HepG2 (cell line): Measurements from ENCODE around the gene PRDX6. TPM values are rescaled to one million over a fixed set of nuclear protein-coding genes. Genes with fewer than 3 reads are reported as not detected.

ENCODE experiments used
- ATAC-seq: fragments of 200-7000 bp; cut with Tn5 transposase; 3 replicates; pipeline ENCODE4 v1.9.1; 2020; ENCODE audit warnings: mild to moderate bottlenecking, moderate library complexity
- BruUV-seq: library from RNA; stranded (reverse); fragments of 400-500 nt; replicated peaks from 2 replicates; lab custom pipeline; 2021; lab: Mats Ljungman, UMichigan
- CTCF ChIA-PET: fragments of 300-600 bp; formaldehyde crosslinking; extraction: SDS; loops from one replicate; lab custom pipeline; 2021; ENCODE audit warnings: low total read pairs, inconsistent platforms, low intra/inter-chr PET ratio; lab: Yijun Ruan, JAX
- POLR2A ChIA-PET: fragments of 350-600 bp; sonication (Branson Sonifier 250); formaldehyde crosslinking; loops from one replicate; lab custom pipeline; 2020; ENCODE audit warnings: antibody characterized with exemption, inconsistent platforms; lab: Yijun Ruan, JAX
- DNase-seq: peaks from one replicate; pipeline ENCODE4 v3.0.0-alpha.2; 2015; ENCODE audit warnings: low spot score
- FAIRE-seq: peaks from 3 replicates; lab custom pipeline; 2011; peaks lifted over from hg19 to GRCh38; lab: Jason Lieb, UNC
- H2AFZ ChIP-seq: one replicate; pipeline ENCODE4 v1.6.1; 2011; ENCODE audit warnings: low read length, inconsistent platforms
- H3K27ac ChIP-seq: fragments of 300-600 bp; 3 replicates; pipeline ENCODE4 v1.8.0; 2011; ENCODE audit warnings: mixed run types, mild to moderate bottlenecking, mixed read lengths, low read length, inconsistent platforms; ENCODE audit not compliant: insufficient read depth; ENCODE audit errors: extremely low read length
- H3K27me3 ChIP-seq, 2 experiments: fragments of 200-600 bp in 1 of 2; 2 replicates in 1 of 2; 3 replicates in 1 of 2; pipeline versions ENCODE4 v1.6.0 to v1.8.0; 2011; ENCODE audit warnings: low read length in 2 of 2, mild to moderate bottlenecking in 2 of 2, moderate library complexity in 2 of 2, inconsistent platforms in 1 of 2; ENCODE audit not compliant: insufficient read depth in 2 of 2, control insufficient read depth in 1 of 2
- H3K36me3 ChIP-seq, 2 experiments: fragments of 200-600 bp in 1 of 2; replicated peaks in 1 of 2; 2 replicates in 1 of 2; 3 replicates in 1 of 2; pipeline versions ENCODE4 v1.5.1 to v1.8.0; 2011; ENCODE audit warnings: low read length in 2 of 2, inconsistent platforms in 1 of 2; ENCODE audit not compliant: insufficient read depth in 2 of 2, control insufficient read depth in 1 of 2
- H3K4me1 ChIP-seq: 2 replicates; pipeline ENCODE4 v1.5.1; 2012; ENCODE audit warnings: low read length, inconsistent platforms; ENCODE audit not compliant: insufficient read depth
- H3K4me2 ChIP-seq: 2 replicates; pipeline ENCODE4 v1.6.0; 2011; ENCODE audit warnings: low read depth, low read length, inconsistent platforms
- H3K4me3 ChIP-seq, 3 experiments: fragments of 200-600 bp in 1 of 3; sonication (generic), shearing (Covaris generic) in 1 of 3; replicated peaks in 1 of 3; 2 replicates each; pipeline ENCODE4 v1.5.1; 2011 to 2016; ENCODE audit warnings: low read length in 3 of 3, inconsistent platforms in 2 of 3, low read depth in 2 of 3, mild to moderate bottlenecking in 2 of 3, control low read depth in 1 of 3, mixed read lengths in 1 of 3; ENCODE audit not compliant: insufficient read depth in 1 of 3
- H3K79me2 ChIP-seq: one replicate; pipeline ENCODE4 v1.6.1; 2011; ENCODE audit warnings: low read length, inconsistent platforms; ENCODE audit not compliant: insufficient read depth
- H3K9ac ChIP-seq: 2 replicates; pipeline ENCODE4 v1.6.0; 2011; ENCODE audit warnings: mild to moderate bottlenecking, low read depth, low read length, inconsistent platforms; ENCODE audit not compliant: insufficient read depth
- H3K9me3 ChIP-seq: 2 replicates; pipeline ENCODE4 v1.5.1; 2012; ENCODE audit warnings: mild to moderate bottlenecking, low read length
- H4K20me1 ChIP-seq: 2 replicates; pipeline ENCODE4 v1.6.0; 2011; ENCODE audit warnings: inconsistent platforms, mild to moderate bottlenecking, low read length, moderate library complexity; ENCODE audit not compliant: insufficient read depth
- EEA1 ChIP-seq: sonication (generic); formaldehyde crosslinking; IDR thresholded peaks from 2 replicates; pipeline ENCODE4 v1.5.1; 2020; ENCODE audit warnings: mild to moderate bottlenecking, missing genetic modification reagents, borderline replicate concordance
- HMG20A ChIP-seq: IDR thresholded peaks from 2 replicates; pipeline ENCODE4 v1.6.1; 2016; ENCODE audit warnings: borderline replicate concordance
- KDM4B ChIP-seq: sonication (generic); formaldehyde crosslinking; IDR thresholded peaks from 2 replicates; pipeline ENCODE4 v1.4.0; 2020; ENCODE audit warnings: missing genetic modification reagents
- PHB2 ChIP-seq: fragments of 450-650 bp; IDR thresholded peaks from 2 replicates; pipeline ENCODE4 v1.6.1; 2018; ENCODE audit not compliant: partially characterized antibody
- PREB ChIP-seq: sonication (generic); formaldehyde crosslinking; IDR thresholded peaks from 2 replicates; pipeline ENCODE4 v1.4.0; 2020; ENCODE audit warnings: missing genetic modification reagents
- PRMT3 ChIP-seq: sonication (generic); formaldehyde crosslinking; IDR thresholded peaks from 2 replicates; pipeline ENCODE4 v1.8.1; 2022; ENCODE audit warnings: low read depth, mild to moderate bottlenecking, moderate library complexity, missing genetic modification reagents, borderline replicate concordance
- SNAPC4 ChIP-seq: sonication (generic); formaldehyde crosslinking; IDR thresholded peaks from 2 replicates; pipeline ENCODE4 v1.4.0; 2020; ENCODE audit warnings: mild to moderate bottlenecking, missing genetic modification reagents
- SOX5 ChIP-seq: IDR thresholded peaks from 2 replicates; pipeline ENCODE4 v1.6.1; 2016; ENCODE audit warnings: borderline replicate concordance
- ZBED4 ChIP-seq: sonication (generic); formaldehyde crosslinking; IDR thresholded peaks from 2 replicates; pipeline ENCODE4 v1.4.0; 2020; ENCODE audit warnings: missing genetic modification reagents, borderline replicate concordance
- ZNF12 ChIP-seq: sonication (generic); formaldehyde crosslinking; IDR thresholded peaks from 2 replicates; pipeline ENCODE4 v1.5.0; 2020; ENCODE audit warnings: missing genetic modification reagents
- ZNF251 ChIP-seq: sonication (generic); formaldehyde crosslinking; IDR thresholded peaks from 2 replicates; pipeline ENCODE4 v1.9.0; 2021; ENCODE audit warnings: mild to moderate bottlenecking, missing genetic modification reagents
- ZNF781 ChIP-seq: sonication (generic); formaldehyde crosslinking; IDR thresholded peaks from 2 replicates; pipeline ENCODE4 v1.5.1; 2020; ENCODE audit warnings: borderline replicate concordance, mild to moderate bottlenecking, missing genetic modification reagents; ENCODE audit errors: not compliant biosample characterization
- WGBS: methylation state at CpG from one replicate; pipeline ENCODE4 v1.1.6; 2017; ENCODE audit warnings: low lambda C conversion rate; 5-methylcytosine and 5-hydroxymethylcytosine counted together
- in situ Hi-C: cut with HindIII; loops from 2 replicates; pipeline ENCODE4 v1.10.0; 2017; ENCODE audit warnings: low pct_unique_long_range_greater_than_20kb; ENCODE audit not compliant: extremely low pct_ligation_motif_present
- intact Hi-C: fragments of 100-400 bp; cut with micrococcal nuclease; formaldehyde crosslinking; loops from one replicate; pipeline ENCODE4 v1.10.0; 2022; ENCODE audit not compliant: unreplicated experiment
- polyA plus RNA-seq, 8 experiments: library from polyadenylated mRNA; depleted of rRNA in 3 of 8; stranded (reverse) in 7 of 8; unstranded in 1 of 8; fragments of >200 nt; fragmentation: Illumina TruSeq in 4 of 8; extraction: Trizol in 4 of 8; gene quantifications; 2 replicates each; pipeline versions ENCODE4 v1.2.1 to v1.2.3, GENCODE V29; 2011 to 2016; ENCODE audit warnings: low read depth in 4 of 8, missing spikeins in 1 of 8, mixed read lengths in 1 of 8; ENCODE audit not compliant: insufficient read depth in 1 of 8
- total RNA-seq, 5 experiments: library from RNA; depleted of rRNA; stranded (reverse); fragments of >200 nt; fragmentation: Illumina TruSeq; extraction: Trizol; gene quantifications; 2 replicates each; pipeline ENCODE4 v1.2.3, GENCODE V29; 2016; ENCODE audit warnings: low read depth in 1 of 5
- TF ChIP-seq, protein P1 (sequence below): sonication (generic); formaldehyde crosslinking; IDR thresholded peaks from 2 replicates; pipeline ENCODE4 v1.5.0; 2020; ENCODE audit warnings: missing genetic modification reagents, mild to moderate bottlenecking, borderline replicate concordance

PRDX6 gene
- total and polyA plus RNA-seq, 2 of the 13 experiments (the other 11 are each of a cell fraction or from before 2014, with no cell fraction given) = 224 to 309 TPM

DNA sequence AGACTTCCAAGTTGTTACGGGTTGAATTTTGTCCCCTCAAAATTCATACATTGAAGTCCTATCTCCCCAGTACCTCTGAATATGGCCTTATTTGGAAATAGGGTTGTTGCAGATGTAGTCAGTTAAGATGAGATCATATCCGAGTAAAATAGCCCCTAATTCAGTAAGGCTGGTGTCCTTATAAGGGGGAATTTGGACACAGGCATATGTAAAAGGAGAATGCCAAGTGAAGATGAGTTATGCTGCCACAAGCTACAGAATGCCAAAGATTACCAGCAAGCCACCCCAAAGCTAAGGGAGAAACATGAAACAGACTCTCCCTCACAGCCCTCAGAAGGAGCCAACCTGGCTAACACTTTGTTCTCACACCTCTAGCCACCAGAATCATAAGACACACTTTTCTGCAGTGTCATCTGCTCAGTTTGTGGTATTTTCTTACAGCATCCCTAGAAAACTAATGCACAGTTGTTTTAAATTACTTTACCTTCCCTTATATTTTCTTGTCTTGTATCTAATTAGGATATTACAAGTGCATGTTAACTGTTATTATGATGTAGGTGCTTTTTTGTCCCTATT lies 43.3 kb upstream of the PRDX6 start:
- FAIRE-seq = no peak
- no peak overlapping the region for H3K9ac ChIP-seq
- BruUV-seq = no TSS peak
- H3K9me3 ChIP-seq = no peaks in the 10 kb centered on the region
- 95% methylated on average over 2 of the region's 2 CpGs for WGBS
- ATAC-seq = no peak
- CTCF ChIA-PET = no interaction called here
- H3K79me2 ChIP-seq = no peaks in the 10 kb centered on the region
- H3K4me3 ChIP-seq = no peak overlapping the region
- H3K27ac ChIP-seq = no peak overlapping the region
- in situ Hi-C loops (loop anchor here (5.0 kb wide), 1 partner anchor 73 kb away; no protein-coding TSS in a partner anchor), intact Hi-C loops (no loop called here)
- POLR2A ChIA-PET = no interaction called here
- DNase-seq = no peak
- H3K36me3 ChIP-seq = no peaks in the 10 kb centered on the region
- no peak overlapping the region for H2AFZ ChIP-seq
- peaks cover 21% of the 10 kb centered on the region for H3K4me1 ChIP-seq
- H3K4me2 ChIP-seq = no peak overlapping the region
- H3K27me3 ChIP-seq = no peaks in the 10 kb centered on the region
- H4K20me1 ChIP-seq = no peaks in the 10 kb centered on the region
- TF ChIP-seq SOX5 (CRISPR knock-in tag) = no peak
- no peak for TF ChIP-seq SNAPC4 (CRISPR knock-in tag)
- TF ChIP-seq PHB2 = no peak
- no peak for TF ChIP-seq ZBED4
- TF ChIP-seq, protein P1, sequence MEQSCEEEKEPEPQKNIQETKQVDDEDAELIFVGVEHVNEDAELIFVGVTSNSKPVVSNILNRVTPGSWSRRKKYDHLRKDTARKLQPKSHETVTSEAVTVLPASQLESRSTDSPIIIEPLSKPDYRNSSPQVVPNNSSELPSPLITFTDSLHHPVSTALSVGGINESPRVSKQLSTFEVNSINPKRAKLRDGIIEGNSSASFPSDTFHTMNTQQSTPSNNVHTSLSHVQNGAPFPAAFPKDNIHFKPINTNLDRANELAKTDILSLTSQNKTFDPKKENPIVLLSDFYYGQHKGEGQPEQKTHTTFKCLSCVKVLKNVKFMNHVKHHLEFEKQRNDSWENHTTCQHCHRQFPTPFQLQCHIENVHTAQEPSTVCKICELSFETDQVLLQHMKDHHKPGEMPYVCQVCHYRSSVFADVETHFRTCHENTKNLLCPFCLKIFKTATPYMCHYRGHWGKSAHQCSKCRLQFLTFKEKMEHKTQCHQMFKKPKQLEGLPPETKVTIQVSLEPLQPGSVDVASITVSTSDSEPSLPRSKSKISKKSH (CRISPR knock-in tag) = no peak
- TF ChIP-seq HMG20A (CRISPR knock-in tag) = no peak
- TF ChIP-seq PREB = no peak
- TF ChIP-seq KDM4B (CRISPR knock-in tag) = no peak
- no peak for TF ChIP-seq ZNF12 (CRISPR knock-in tag)
- TF ChIP-seq ZNF781 (CRISPR knock-in tag) = no peak
- TF ChIP-seq ZNF251 = no peak
- TF ChIP-seq EEA1 (CRISPR knock-in tag) = no peak
- TF ChIP-seq PRMT3 (CRISPR knock-in tag) = no peak
